HFFc6 (cell line): Measurements from ENCODE around the gene FPR3. TPM values are rescaled to one million over a fixed set of nuclear protein-coding genes. Genes with fewer than 3 reads are reported as not detected.

Experiments
- DNase-seq: peaks from one replicate; pipeline ENCODE4 v3.0.0-alpha.2; 2018
- H3K27ac Mint-ChIP-seq: 2 replicates; pipeline ENCODE4 v1.8.0; 2020; ENCODE audit warnings: mild to moderate bottlenecking, mixed read lengths
- H3K27me3 Mint-ChIP-seq: 2 replicates; pipeline ENCODE4 v1.8.0; 2021; ENCODE audit warnings: mild to moderate bottlenecking, moderate library complexity, mixed read lengths; ENCODE audit not compliant: insufficient read depth
- H3K36me3 Mint-ChIP-seq: 2 replicates; pipeline ENCODE4 v1.8.0; 2021; ENCODE audit warnings: low read depth, mixed read lengths
- H3K4me1 Mint-ChIP-seq: 2 replicates; pipeline ENCODE4 v1.8.0; 2020; ENCODE audit warnings: low read depth, mixed read lengths
- H3K4me3 Mint-ChIP-seq: 2 replicates; pipeline ENCODE4 v1.8.0; 2020; ENCODE audit warnings: mild to moderate bottlenecking, moderate library complexity, mixed read lengths
- H3K9me3 Mint-ChIP-seq: 2 replicates; pipeline ENCODE4 v1.8.0; 2020; ENCODE audit warnings: mild to moderate bottlenecking, mixed read lengths
- CTCF ChIP-seq: fragments of 200-600 bp; sonication (generic); IDR thresholded peaks from 2 replicates; pipeline ENCODE4 v1.5.0; 2021; ENCODE audit warnings: antibody characterized with exemption, mild to moderate bottlenecking
- total RNA-seq, 6 experiments: library from RNA; stranded (reverse); fragmentation: NEBNext Ultra II Directional; extraction: Animal tissue kit (Norgen Biotek cat#: 25700); gene quantifications; 2 replicates in 1 of 6; 3 replicates in 5 of 6; pipeline ENCODE4 v1.2.3, GENCODE V29; 2021

The FPR3 gene
- total RNA-seq, 6 experiments from 2014 or later: not detected

- Mint-ChIP-seq H3K36me3 (no peaks in the 10 kb centered on the region), H3K9me3 (peaks cover 9% of the 10 kb centered on the region; the same call in 1 of the 2 replicates), H3K4me1 (no peaks in the 10 kb centered on the region), H3K27me3 (no peaks in the 10 kb centered on the region; the same call in 1 of the 2 replicates), H3K27ac (no peak overlapping the region), H3K4me3 (no peak overlapping the region)
- no peak for DNase-seq
- no peak for TF ChIP-seq CTCF
Observed at GRCh38 chr19:51816711-51817110, 21.8 kb downstream of the FPR3 start.

DNA sequence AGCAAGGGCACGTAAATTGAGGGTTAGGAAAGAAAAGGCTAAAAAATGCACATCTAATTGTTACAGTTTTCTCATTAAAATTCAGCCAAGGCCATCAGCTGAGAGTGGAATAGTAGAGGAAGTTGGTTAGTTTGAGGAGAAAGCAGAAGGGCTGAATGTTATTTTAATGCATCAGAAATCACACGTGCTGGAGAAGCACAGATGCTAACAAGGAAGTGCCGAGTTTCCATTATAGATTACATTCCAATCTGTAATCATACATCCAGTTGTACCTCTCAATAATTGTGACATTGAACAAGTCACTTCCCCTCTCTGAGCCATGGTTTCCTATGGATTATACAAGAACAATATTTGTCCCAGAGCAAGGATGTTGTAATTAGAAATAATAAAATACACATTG is 25.1 kb downstream of the FPR3 start:
- Mint-ChIP-seq H3K36me3 (peaks cover 13% of the 10 kb centered on the region; the same call in 1 of the 2 replicates), H3K4me3 (no peak overlapping the region)
- DNase-seq: no peak

GRCh38 chr19:51820831-51821446 is 26.0 kb downstream of the FPR3 start:
- H3K9me3 Mint-ChIP-seq: peaks cover 28% of the 10 kb centered on the region; the same call in 1 of the 2 replicates

More for the DNA sequence above, 25.1 kb downstream of the FPR3 start:
- H3K9me3 Mint-ChIP-seq: peaks cover 25% of the 10 kb centered on the region; the same call in 1 of the 2 replicates
- H3K27ac Mint-ChIP-seq: no peak overlapping the region
- H3K4me1 Mint-ChIP-seq: peaks cover 6% of the 10 kb centered on the region; the same call in 1 of the 2 replicates
- H3K27me3 Mint-ChIP-seq: peaks cover 3% of the 10 kb centered on the region; the same call in 1 of the 2 replicates
- no peak for TF ChIP-seq CTCF

DNA sequence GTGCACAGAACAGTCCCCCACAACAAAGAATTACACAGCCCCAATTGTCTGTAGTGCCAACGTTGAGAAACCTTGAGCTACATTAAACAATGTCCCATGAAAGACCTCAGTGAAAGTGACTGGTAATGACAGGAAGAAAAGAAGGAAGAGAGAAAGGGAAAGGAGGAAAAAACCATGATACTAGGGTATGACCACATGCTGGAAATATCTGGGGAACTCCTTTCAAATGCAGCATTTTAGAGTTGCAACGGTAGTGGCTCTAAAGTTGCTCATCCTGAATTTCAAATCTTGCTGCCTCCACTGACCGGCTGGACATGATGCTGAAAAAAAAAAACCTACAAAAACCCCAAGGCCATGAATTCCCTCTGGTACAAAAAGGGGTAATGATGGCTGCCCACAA is 26.5 kb downstream of the FPR3 start:
- DNase-seq: no peak
- H3K27me3 Mint-ChIP-seq: peaks cover 3% of the 10 kb centered on the region; the same call in 1 of the 2 replicates
- H3K36me3 Mint-ChIP-seq: peaks cover 13% of the 10 kb centered on the region; the same call in 1 of the 2 replicates
- no peak overlapping the region for H3K27ac Mint-ChIP-seq
- no peak for TF ChIP-seq CTCF
- no peak overlapping the region for H3K4me3 Mint-ChIP-seq
- peaks cover 33% of the 10 kb centered on the region for H3K9me3 Mint-ChIP-seq
- H3K4me1 Mint-ChIP-seq: peaks cover 6% of the 10 kb centered on the region; the same call in 1 of the 2 replicates

More at GRCh38 chr19:51820831-51821446, 26.0 kb downstream of the FPR3 start:
- peaks cover 3% of the 10 kb centered on the region; the same call in 1 of the 2 replicates for H3K27me3 Mint-ChIP-seq
- no peak overlapping the region for H3K27ac Mint-ChIP-seq
- no peak for TF ChIP-seq CTCF
- DNase-seq: no peak
- peaks cover 6% of the 10 kb centered on the region; the same call in 1 of the 2 replicates for H3K4me1 Mint-ChIP-seq
- H3K36me3 Mint-ChIP-seq: peaks cover 13% of the 10 kb centered on the region; the same call in 1 of the 2 replicates
- no peak overlapping the region for H3K4me3 Mint-ChIP-seq

GRCh38 chr19:51821921-51822320 is 27.0 kb downstream of the FPR3 start:
- H3K36me3 Mint-ChIP-seq: peaks cover 13% of the 10 kb centered on the region; the same call in 1 of the 2 replicates
- H3K4me1 Mint-ChIP-seq: peaks cover 6% of the 10 kb centered on the region; the same call in 1 of the 2 replicates
- peaks cover 3% of the 10 kb centered on the region; the same call in 1 of the 2 replicates for H3K27me3 Mint-ChIP-seq
- no peak overlapping the region for H3K27ac Mint-ChIP-seq
- no peak overlapping the region for H3K4me3 Mint-ChIP-seq
- H3K9me3 Mint-ChIP-seq: peaks cover 38% of the 10 kb centered on the region
- TF ChIP-seq CTCF: no peak
- no peak for DNase-seq
